HepG2 (cell line): ENCODE results near the gene MYO3B. TPM values are rescaled to one million over a fixed set of nuclear protein-coding genes. Genes with fewer than 3 reads are reported as not detected.
A peak's percentile ranks its signal among the peaks of the same experiment; 100 is the strongest.

Experiments
- AHR ChIP-seq: IDR thresholded peaks from 2 replicates; pipeline ENCODE4 v1.6.1; 2018; ENCODE audit warnings: missing genetic modification reagents, missing compliant biosample characterization
- BORCS8-MEF2B ChIP-seq: sonication (generic); formaldehyde crosslinking; IDR thresholded peaks from 2 replicates; pipeline ENCODE4 v1.8.0; 2022; ENCODE audit warnings: mild to moderate bottlenecking, missing genetic modification reagents
- CEBPG ChIP-seq: IDR thresholded peaks from 2 replicates; pipeline ENCODE4 v1.6.1; 2016
- DMTF1 ChIP-seq: sonication (generic); formaldehyde crosslinking; IDR thresholded peaks from 2 replicates; pipeline ENCODE4 v1.4.0; 2020; ENCODE audit warnings: mild to moderate bottlenecking, missing genetic modification reagents
- EED ChIP-seq: sonication (generic); formaldehyde crosslinking; IDR thresholded peaks from 2 replicates; pipeline ENCODE4 v1.5.0; 2020; ENCODE audit warnings: mild to moderate bottlenecking, missing genetic modification reagents
- ELF1 ChIP-seq: sonication (generic); formaldehyde crosslinking; IDR thresholded peaks from 2 replicates; pipeline ENCODE4 v1.4.0; 2020; ENCODE audit warnings: missing genetic modification reagents
- KLF9 ChIP-seq: IDR thresholded peaks from 2 replicates; pipeline ENCODE4 v1.6.1; 2016; ENCODE audit warnings: low read depth
- NCOA1 ChIP-seq: sonication (generic); formaldehyde crosslinking; IDR thresholded peaks from 2 replicates; pipeline ENCODE4 v1.9.0; 2021; ENCODE audit warnings: missing genetic modification reagents
- NCOA2 ChIP-seq: sonication (generic); formaldehyde crosslinking; IDR thresholded peaks from 2 replicates; pipeline ENCODE4 v1.8.0; 2022; ENCODE audit warnings: inconsistent platforms
- PATZ1 ChIP-seq: sonication (generic); formaldehyde crosslinking; IDR thresholded peaks from 2 replicates; pipeline ENCODE4 v1.4.0; 2020; ENCODE audit warnings: missing genetic modification reagents
- PAX8 ChIP-seq: sonication (generic); formaldehyde crosslinking; IDR thresholded peaks from 2 replicates; pipeline ENCODE4 v1.8.0; 2022; ENCODE audit warnings: mild to moderate bottlenecking, missing genetic modification reagents, borderline replicate concordance
- PPARG ChIP-seq: conservative IDR thresholded peaks from 2 replicates; pipeline ENCODE4 v1.6.1; 2016; ENCODE audit warnings: missing biosample characterization, missing genetic modification reagents
- RBFOX2 ChIP-seq: fragments of 200-400 bp; formaldehyde crosslinking; IDR thresholded peaks from 2 replicates; pipeline ENCODE4 v1.6.1; 2017; ENCODE audit warnings: low read depth, mild to moderate bottlenecking, low read length
- REXO4 ChIP-seq: sonication (generic); formaldehyde crosslinking; IDR thresholded peaks from 2 replicates; pipeline ENCODE4 v1.8.0; 2022; ENCODE audit warnings: missing genetic modification reagents, mild to moderate bottlenecking, borderline replicate concordance
- SMAD3 ChIP-seq: sonication (generic); formaldehyde crosslinking; IDR thresholded peaks from 2 replicates; pipeline ENCODE4 v1.4.0; 2020; ENCODE audit warnings: missing genetic modification reagents
- SMARCC2 ChIP-seq: fragments of 450-650 bp; IDR thresholded peaks from 2 replicates; pipeline ENCODE4 v1.6.1; 2017; ENCODE audit warnings: antibody characterized with exemption, mild to moderate bottlenecking
- SRSF4 ChIP-seq: fragments of 200-400 bp; formaldehyde crosslinking; IDR thresholded peaks from one replicate; pipeline ENCODE4 v1.6.1; 2018; ENCODE audit warnings: mild to moderate bottlenecking, low read depth, low read length, moderate library complexity; ENCODE audit not compliant: poor library complexity, severe bottlenecking
- TOE1 ChIP-seq: sonication (generic); formaldehyde crosslinking; IDR thresholded peaks from 2 replicates; pipeline ENCODE4 v1.4.0; 2020; ENCODE audit warnings: mild to moderate bottlenecking, missing genetic modification reagents
- ZBTB7A ChIP-seq: sonication (generic); formaldehyde crosslinking; IDR thresholded peaks from 2 replicates; pipeline ENCODE4 v1.8.0; 2022; ENCODE audit warnings: mild to moderate bottlenecking, missing genetic modification reagents
- ZMYM3 ChIP-seq: sonication (generic); formaldehyde crosslinking; IDR thresholded peaks from 2 replicates; pipeline ENCODE4 v1.5.1; 2020; ENCODE audit warnings: mild to moderate bottlenecking, missing genetic modification reagents
- ZNF230 ChIP-seq: sonication (generic); formaldehyde crosslinking; IDR thresholded peaks from 2 replicates; pipeline ENCODE4 v1.4.0; 2020; ENCODE audit warnings: mild to moderate bottlenecking, missing genetic modification reagents
- ZNF430 ChIP-seq: sonication (generic); formaldehyde crosslinking; IDR thresholded peaks from 2 replicates; pipeline ENCODE4 v1.9.0; 2021; ENCODE audit warnings: mild to moderate bottlenecking, missing genetic modification reagents
- ZNF570 ChIP-seq: sonication (generic); formaldehyde crosslinking; IDR thresholded peaks from 2 replicates; pipeline ENCODE4 v1.4.0; 2020; ENCODE audit warnings: mild to moderate bottlenecking, missing genetic modification reagents, borderline replicate concordance
- ZNF629 ChIP-seq: sonication (generic); formaldehyde crosslinking; conservative IDR thresholded peaks from 2 replicates; pipeline ENCODE4 v1.5.0; 2020; ENCODE audit warnings: missing genetic modification reagents
- ZNF703 ChIP-seq: sonication (generic); formaldehyde crosslinking; IDR thresholded peaks from 2 replicates; pipeline ENCODE4 v1.5.1; 2020; ENCODE audit warnings: missing genetic modification reagents, mild to moderate bottlenecking, moderate library complexity, borderline replicate concordance
- ZNF747 ChIP-seq: sonication (generic); formaldehyde crosslinking; IDR thresholded peaks from 2 replicates; pipeline ENCODE4 v1.8.1; 2023; ENCODE audit warnings: missing genetic modification reagents, mild to moderate bottlenecking, borderline replicate concordance
- ZNF768 ChIP-seq: sonication (generic); formaldehyde crosslinking; IDR thresholded peaks from 2 replicates; pipeline ENCODE4 v1.4.0; 2020; ENCODE audit warnings: missing genetic modification reagents
- ZNF772 ChIP-seq: sonication (generic); formaldehyde crosslinking; IDR thresholded peaks from 2 replicates; pipeline ENCODE4 v1.5.0; 2020; ENCODE audit warnings: mild to moderate bottlenecking, missing genetic modification reagents
- ZNF883 ChIP-seq: sonication (generic); formaldehyde crosslinking; IDR thresholded peaks from 2 replicates; pipeline ENCODE4 v1.5.1; 2020; ENCODE audit warnings: mild to moderate bottlenecking, missing genetic modification reagents; ENCODE audit errors: not compliant biosample characterization
- ZSCAN21 ChIP-seq: sonication (generic); formaldehyde crosslinking; IDR thresholded peaks from 2 replicates; pipeline ENCODE4 v1.8.0; 2022; ENCODE audit warnings: mild to moderate bottlenecking, missing genetic modification reagents, moderate library complexity, borderline replicate concordance
- polyA plus RNA-seq, 8 experiments: library from polyadenylated mRNA; depleted of rRNA in 3 of 8; stranded (reverse) in 7 of 8; unstranded in 1 of 8; fragments of >200 nt; fragmentation: Illumina TruSeq in 4 of 8; extraction: Trizol in 4 of 8; gene quantifications; 2 replicates each; pipeline versions ENCODE4 v1.2.1 to v1.2.3, GENCODE V29; 2011 to 2016; ENCODE audit warnings: low read depth in 4 of 8, missing spikeins in 1 of 8, mixed read lengths in 1 of 8; ENCODE audit not compliant: insufficient read depth in 1 of 8
- total RNA-seq, 5 experiments: library from RNA; depleted of rRNA; stranded (reverse); fragments of >200 nt; fragmentation: Illumina TruSeq; extraction: Trizol; gene quantifications; 2 replicates each; pipeline ENCODE4 v1.2.3, GENCODE V29; 2016; ENCODE audit warnings: low read depth in 1 of 5

The MYO3B gene
- total and polyA plus RNA-seq, 2 of the 13 experiments (the other 11 are each of a cell fraction or from before 2014, with no cell fraction given) = 0.01 TPM; not detected in 1

DNA sequence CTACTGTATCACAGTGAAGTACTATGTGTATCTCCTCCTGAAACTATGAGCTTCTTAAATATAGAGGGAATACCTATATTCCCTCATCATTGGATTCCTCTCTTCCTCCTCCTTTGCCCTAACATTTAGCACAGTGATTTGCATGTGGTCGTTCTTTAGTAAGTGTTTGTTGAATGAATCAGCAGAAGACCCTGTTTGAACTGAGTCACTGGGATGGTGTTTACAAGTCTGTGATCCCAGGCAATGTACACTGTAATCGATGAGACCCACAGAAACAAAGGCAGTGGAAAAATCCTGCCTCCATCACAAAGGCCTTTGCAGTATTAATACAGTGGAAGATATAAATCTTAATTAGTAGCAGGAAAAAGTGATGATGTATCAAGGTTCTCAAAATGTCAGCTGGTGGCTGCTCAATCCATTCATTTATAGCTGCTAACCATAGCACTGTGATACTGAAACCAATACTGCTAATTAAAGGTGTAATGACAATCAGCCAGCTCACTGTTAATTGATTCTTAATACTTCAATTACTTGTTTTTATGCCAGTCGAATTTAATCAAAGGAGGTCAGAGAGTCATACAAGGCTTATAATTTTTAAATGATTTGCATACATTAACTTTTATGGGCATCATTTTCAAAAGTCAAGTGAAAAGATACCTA lies 20.8 kb upstream of the MYO3B start (continued):
- TF ChIP-seq REXO4 (CRISPR knock-in tag) (no peak), KLF9 (CRISPR knock-in tag) (no peak), ZNF430 (CRISPR knock-in tag) (no peak), DMTF1 (CRISPR knock-in tag) (no peak), RBFOX2 (no peak), CEBPG (CRISPR knock-in tag) (no peak), SRSF4 (no peak), EED (CRISPR knock-in tag) (no peak), PATZ1 (CRISPR knock-in tag) (no peak), ZNF747 (CRISPR knock-in tag) (no peak), ELF1 (CRISPR knock-in tag) (no peak), PAX8 (CRISPR knock-in tag) (no peak), ZNF230 (CRISPR knock-in tag) (no peak), SMARCC2 (peak; percentile 94), ZBTB7A (CRISPR knock-in tag) (no peak), NCOA1 (no peak), ZNF703 (CRISPR knock-in tag) (no peak), PPARG (CRISPR knock-in tag) (peak; percentile 57), SMAD3 (0 out of 2 replicates have a peak, but pooled peaks have one; percentile 30), TOE1 (CRISPR knock-in tag) (no peak), ZMYM3 (peak; percentile 32; the same call in 1 of the 2 replicates), ZNF772 (no peak), BORCS8-MEF2B (no peak), ZSCAN21 (CRISPR knock-in tag) (no peak), NCOA2 (CRISPR knock-in tag) (peak; percentile 77; the same call in 1 of the 2 replicates), ZNF629 (no peak), AHR (CRISPR knock-in tag) (no peak), ZNF768 (CRISPR knock-in tag) (no peak), ZNF570 (CRISPR knock-in tag) (no peak), ZNF883 (CRISPR knock-in tag) (no peak)
